GM13977 (cell line): ENCODE data around the gene PPP1R14D.
"Not testable (repeated sequence)": the region's sequence is repeated elsewhere in the genome, so short reads cannot be mapped to it uniquely, and the experiment has no call there.

Experiments
- DNase-seq: peaks from one replicate; pipeline ENCODE4 v3.0.0; 2012; ENCODE audit warnings: low spot score
- CTCF ChIP-seq: IDR thresholded peaks from 2 replicates; pipeline ENCODE4 v1.5.1; 2012; ENCODE audit warnings: mild to moderate bottlenecking, control low read depth; ENCODE audit not compliant: insufficient read depth; ENCODE audit errors: extremely low read depth, missing control alignments
- in situ Hi-C: fragments of 300-500 bp; cut with MboI; formaldehyde crosslinking; loops from one replicate; pipeline ENCODE4 v1.12.0; 2022; ENCODE audit warnings: low sequenced_read_pairs, low pct_unique_long_range_greater_than_20kb, mixed read lengths, inconsistent platforms; ENCODE audit not compliant: unreplicated experiment

Gene PPP1R14D

DNA sequence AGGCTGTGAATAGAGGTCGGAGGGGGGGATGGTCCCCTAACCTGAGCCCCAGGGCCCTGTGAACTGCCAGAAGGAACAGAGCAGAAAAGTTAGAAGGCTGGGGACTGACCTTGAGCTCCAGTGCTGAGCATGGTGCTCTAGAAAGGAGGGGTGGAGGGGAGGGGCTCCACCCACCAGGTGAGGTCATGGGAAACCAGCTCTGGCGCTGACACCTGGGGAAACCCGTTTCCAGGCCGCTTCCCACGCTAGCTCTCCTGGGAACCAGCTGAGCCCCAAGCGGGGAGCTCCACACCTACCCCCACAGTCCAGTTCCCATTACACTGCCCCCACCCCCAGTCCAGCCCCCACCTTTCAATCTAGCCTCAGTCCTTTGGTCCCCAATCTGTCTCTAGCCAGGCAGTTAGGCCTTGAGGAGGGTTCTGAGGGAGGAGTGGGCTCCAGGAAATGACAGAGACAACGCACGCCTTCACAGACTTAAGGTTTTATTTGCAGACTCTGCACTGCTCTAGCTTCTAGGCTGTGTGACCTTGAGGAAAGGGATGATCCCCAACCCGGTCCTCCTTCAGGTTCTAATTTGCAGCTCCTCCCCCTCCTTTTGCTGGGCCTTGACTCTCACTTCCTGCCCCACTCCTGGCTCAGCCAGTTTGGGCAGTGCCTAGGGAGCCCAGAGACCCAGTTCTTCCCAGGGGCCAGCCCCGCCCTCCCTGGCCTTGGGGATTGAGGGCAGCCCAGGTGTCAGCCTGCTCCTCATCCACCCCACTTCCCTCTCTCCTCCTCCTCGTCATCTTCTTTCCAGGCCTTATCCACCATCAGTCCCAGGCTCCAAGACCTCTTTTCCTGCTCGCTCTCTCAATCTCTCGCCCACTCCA lies 43.5 kb upstream of the PPP1R14D start:
- in situ Hi-C loops, result no loop called here
- TF ChIP-seq CTCF, result no peak
- DNase-seq, result peak; percentile 80

DNA sequence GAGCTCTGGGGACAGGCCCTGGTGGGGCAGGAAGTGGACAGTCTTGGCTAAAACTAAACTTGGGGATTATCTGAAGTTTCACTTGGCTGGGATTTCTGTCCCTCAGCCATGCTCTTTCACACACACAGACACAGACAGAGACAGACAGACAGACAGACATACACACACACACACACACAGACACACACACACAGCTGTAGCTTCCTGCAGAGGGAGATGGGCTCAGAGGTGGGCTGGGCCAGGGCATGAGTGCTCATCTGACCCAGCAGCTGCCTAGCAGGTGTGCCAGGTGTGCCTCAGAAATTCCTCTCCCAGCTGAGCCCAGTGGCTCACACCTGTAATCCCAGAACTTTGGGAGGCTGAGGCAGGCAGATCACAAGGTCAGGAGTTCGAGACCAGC lies 42.2 kb upstream of the PPP1R14D start:
- no peak for TF ChIP-seq CTCF
- DNase-seq, result no peak
- in situ Hi-C loops, result no loop called here

DNA sequence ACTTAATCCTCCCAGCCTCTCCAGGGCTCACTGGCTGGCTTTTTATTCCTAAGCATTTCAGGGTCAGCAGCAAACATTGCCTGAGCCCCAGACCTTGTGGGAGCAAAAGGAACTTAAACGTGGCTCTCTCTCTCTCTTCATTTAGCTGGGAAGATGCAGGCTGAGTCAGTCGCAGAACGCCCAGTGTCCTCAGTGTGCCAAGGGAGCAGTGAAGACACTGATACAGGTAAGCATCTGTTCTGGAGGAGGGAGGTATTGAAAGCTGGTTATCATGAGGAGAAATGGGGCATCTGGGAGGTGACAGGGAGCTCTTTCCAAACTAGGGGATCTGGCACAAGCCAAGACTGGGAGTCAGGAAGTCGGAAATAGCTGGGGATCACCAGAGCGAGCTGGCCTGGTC lies 41.2 kb upstream of the PPP1R14D start:
- in situ Hi-C loops, result no loop called here
- DNase-seq, result no peak
- TF ChIP-seq CTCF, result no peak

GRCh38 chr15:40867199-40867598 lies 38.7 kb upstream of the PPP1R14D start:
- DNase-seq, result no peak
- in situ Hi-C loops, result no loop called here
- no peak for TF ChIP-seq CTCF

DNA sequence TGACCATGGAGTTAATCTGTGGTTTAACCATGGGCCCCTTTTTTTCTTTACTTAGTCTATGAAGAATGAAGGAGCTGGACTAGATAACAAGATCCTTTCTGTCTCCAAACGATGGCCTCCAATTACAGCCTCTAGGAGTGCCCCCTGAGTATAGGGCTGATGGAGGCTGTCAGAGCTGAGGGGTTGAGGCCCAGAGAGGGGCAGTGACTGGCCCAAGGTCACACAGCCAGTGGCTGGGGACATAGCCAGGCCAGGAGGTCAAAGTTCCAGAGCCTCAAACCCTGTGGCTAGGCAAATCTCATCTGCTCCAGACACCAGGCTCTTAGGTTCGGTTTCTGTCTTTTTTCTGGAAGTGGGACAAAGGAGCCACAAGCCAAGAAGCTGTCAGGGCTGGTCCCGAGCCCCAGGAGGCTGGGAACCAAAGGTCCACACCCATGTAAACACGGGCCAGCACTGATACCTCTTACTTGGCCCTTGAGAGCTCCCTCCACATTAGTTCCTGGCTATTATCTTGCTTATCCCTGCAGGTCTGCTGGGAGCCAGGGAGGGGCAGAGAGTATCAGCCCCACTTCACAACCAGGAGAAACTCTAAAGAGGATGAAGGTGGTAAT lies 35.3 kb upstream of the PPP1R14D start:
- no peak for DNase-seq
- TF ChIP-seq CTCF, result no peak
- in situ Hi-C loops, result no loop called here

DNA sequence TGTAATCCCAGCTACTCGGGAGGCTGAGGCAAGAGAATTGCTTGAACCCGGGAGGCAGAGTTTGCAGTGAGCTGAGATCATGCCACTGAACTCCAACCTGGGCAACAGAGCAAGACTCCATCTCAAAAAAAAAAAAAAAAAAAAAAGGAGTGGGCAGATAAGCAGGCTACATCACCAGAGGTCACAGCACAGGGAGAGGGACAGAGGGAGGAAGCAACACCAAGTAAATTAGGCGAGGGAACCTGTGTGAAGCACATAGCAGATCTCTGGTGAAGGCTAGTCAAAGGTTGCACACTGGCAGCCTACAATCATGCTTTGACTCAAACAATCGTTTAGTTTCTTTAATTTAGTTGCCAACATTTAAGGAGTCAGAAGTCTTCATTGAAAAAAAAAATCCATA lies 32.6 kb upstream of the PPP1R14D start:
- DNase-seq, in situ Hi-C loops: not testable (repeated sequence)

- TF ChIP-seq CTCF, result peak; percentile 88
Measured at GRCh38 chr15:40859206-40859851, 30.8 kb upstream of the PPP1R14D start.

More at GRCh38 chr15:40859206-40859851, 30.8 kb upstream of the PPP1R14D start:
- peak; percentile 86 for DNase-seq
- in situ Hi-C loops, result loop anchor here (5.0 kb wide), 1 partner anchor 33 kb away; the partner anchor contains the start of gene VPS18
